ENCODE results near the gene AZU1. TPM values are rescaled to one million over a fixed set of nuclear protein-coding genes. Genes with fewer than 3 reads are reported as not detected.

AZU1 gene
- total and polyA plus RNA-seq, 2 experiments from 2014 or later, result not detected

- DNase-seq, result no peak
- no peaks in the 10 kb centered on the region for H3K9me3 ChIP-seq (ENCODE audit: low read depth)
- WGBS, 2 experiments (ENCODE audit: low coverage in 1 of 2, low lambda C conversion rate in 2 of 2, missing lambda C conversion rate in 2 of 2), result 72 to 83% methylated on average over 33 to 39 of the region's 39 CpGs
- H3K4me2 ChIP-seq (ENCODE audit: unreplicated experiment), result peak overlapping the region; percentile 84
- peaks cover 19% of the 10 kb centered on the region; the same call in 1 of the 2 replicates for H4K20me1 ChIP-seq (ENCODE audit: insufficient read depth)
- peaks cover 31% of the 10 kb centered on the region for H3K79me2 ChIP-seq (ENCODE audit: insufficient read depth)
- H3K4me3 ChIP-seq, result peak overlapping the region; percentile 78
- H3F3A ChIP-seq (ENCODE audit: insufficient read depth), result peaks cover 8% of the 10 kb centered on the region
- 0 out of 2 replicates have a peak, but pooled peaks cover 10% of the 10 kb centered on the region for H3K36me3 ChIP-seq (ENCODE audit: low read depth)
- in situ Hi-C loops (cut with MboI), result no loop called here
- peaks cover 18% of the 10 kb centered on the region for H3K4me1 ChIP-seq (ENCODE audit: insufficient read depth)
- peak overlapping the region; percentile 86 for H2AFZ ChIP-seq
- no peak overlapping the region; the same call in 1 of the 2 replicates for H3K27ac ChIP-seq
- TF ChIP-seq EZH2 (IDR thresholded peaks at IDR 0.05; ENCODE audit: insufficient read depth, poor library complexity, severe bottlenecking) (no peak), EZH2phosphoT487 (IDR thresholded peaks at IDR 0.05; ENCODE audit: insufficient read depth, low read depth) (no peak)
- no peaks in the 10 kb centered on the region for H3K27me3 ChIP-seq (replicated peaks; ENCODE audit: insufficient read depth)
- H3K9ac ChIP-seq, result peak overlapping the region; percentile 86
- H3K9me2 ChIP-seq (ENCODE audit: insufficient read depth), result no peaks in the 10 kb centered on the region
Measured at GRCh38 chr19:795691-796581, 31.7 kb upstream of the AZU1 start.

DNA sequence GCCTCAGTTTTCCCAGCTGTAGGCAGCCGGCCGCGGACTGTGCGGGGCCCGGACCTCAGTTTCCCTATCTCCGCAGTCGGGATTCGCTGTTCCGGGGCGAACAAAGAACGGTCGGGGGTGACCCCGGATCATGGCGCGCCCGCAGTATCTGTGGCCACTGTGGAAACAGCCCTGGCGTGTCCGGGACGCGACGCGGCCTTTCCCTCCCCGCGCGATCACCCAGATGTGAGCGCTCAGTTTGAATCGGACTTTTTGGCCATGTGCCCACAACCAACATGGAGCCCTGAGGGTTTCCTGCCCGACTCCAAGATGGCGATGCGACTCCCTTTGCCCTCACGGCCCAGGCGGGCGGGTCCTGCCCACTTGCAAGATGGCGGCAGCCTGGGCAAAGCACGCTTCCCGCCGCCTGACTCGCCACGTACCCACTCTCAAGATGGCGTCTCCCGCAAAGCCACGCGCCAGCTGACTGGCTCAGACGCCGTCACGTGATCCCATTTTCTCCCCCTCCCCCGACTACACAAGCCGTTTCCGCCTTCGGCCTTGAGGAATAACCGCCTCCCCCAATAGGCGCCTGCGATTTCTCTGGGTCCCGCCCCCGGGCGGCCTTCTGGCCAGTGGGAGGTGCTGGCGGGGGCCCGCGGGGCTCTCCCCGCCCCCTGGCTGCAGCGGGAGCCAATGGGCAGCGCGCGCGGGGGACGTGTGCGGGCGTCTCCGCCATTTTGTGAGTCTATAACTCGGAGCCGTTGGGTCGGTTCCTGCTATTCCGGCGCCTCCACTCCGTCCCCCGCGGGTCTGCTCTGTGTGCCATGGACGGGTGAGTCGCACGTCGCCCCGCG, 30.7 kb upstream of the AZU1 start, which contains the start of gene PTBP1:
Gene PTBP1 (plus strand): TSS at position 761 of the 836 bp plus-strand sequence. CDS start 46 bp downstream, at position 807.
- Histone ChIP-seq H3F3A (ENCODE audit: insufficient read depth) (peaks cover 8% of the 10 kb centered on the region), H3K27me3 (replicated peaks; ENCODE audit: insufficient read depth) (no peaks in the 10 kb centered on the region), H3K4me1 (ENCODE audit: insufficient read depth) (peaks cover 28% of the 10 kb centered on the region), H3K9me3 (ENCODE audit: low read depth) (no peaks in the 10 kb centered on the region), H3K36me3 (ENCODE audit: low read depth) (0 out of 2 replicates have a peak, but pooled peaks cover 10% of the 10 kb centered on the region), H3K4me2 (ENCODE audit: unreplicated experiment) (peak within 1 kb of the TSS; percentile 98), H3K4me3 (peak within 1 kb of the TSS; percentile 86), H2AFZ (peak within 1 kb of the TSS; percentile 86), H3K27ac (peak within 1 kb of the TSS; percentile 93), H4K20me1 (ENCODE audit: insufficient read depth) (peaks cover 29% of the 10 kb centered on the region), H3K79me2 (ENCODE audit: insufficient read depth) (peaks cover 41% of the 10 kb centered on the region), H3K9ac (peak within 1 kb of the TSS; percentile 94), H3K9me2 (ENCODE audit: insufficient read depth) (no peaks in the 10 kb centered on the region)
- in situ Hi-C loops (cut with MboI), result no loop called here
- 1% methylated on average over 63 to 68 of the region's 83 CpGs for WGBS, 2 experiments (ENCODE audit: low coverage in 1 of 2, low lambda C conversion rate in 2 of 2, missing lambda C conversion rate in 2 of 2)
- peak; percentile 100 for DNase-seq
- TF ChIP-seq EZH2phosphoT487 (IDR thresholded peaks at IDR 0.05; ENCODE audit: insufficient read depth, low read depth) (no peak), EZH2 (IDR thresholded peaks at IDR 0.05; ENCODE audit: insufficient read depth, poor library complexity, severe bottlenecking) (no peak)

GRCh38 chr19:797528-798414, 29.9 kb upstream of the AZU1 start:
- in situ Hi-C loops (cut with MboI), result no loop called here
- H3K4me1 ChIP-seq (ENCODE audit: insufficient read depth), result peaks cover 32% of the 10 kb centered on the region
- H3K27me3 ChIP-seq (replicated peaks; ENCODE audit: insufficient read depth), result no peaks in the 10 kb centered on the region
- peak overlapping the region; percentile 98 for H3K4me2 ChIP-seq (ENCODE audit: unreplicated experiment)
- TF ChIP-seq EZH2 (IDR thresholded peaks at IDR 0.05; ENCODE audit: insufficient read depth, poor library complexity, severe bottlenecking) (no peak), EZH2phosphoT487 (IDR thresholded peaks at IDR 0.05; ENCODE audit: insufficient read depth, low read depth) (no peak)
- peaks cover 8% of the 10 kb centered on the region for H3F3A ChIP-seq (ENCODE audit: insufficient read depth)
- H3K27ac ChIP-seq, result peak overlapping the region; percentile 93
- no peak overlapping the region for H2AFZ ChIP-seq
- peaks cover 30% of the 10 kb centered on the region for H4K20me1 ChIP-seq (ENCODE audit: insufficient read depth)
- H3K4me3 ChIP-seq, result peak overlapping the region; percentile 86
- peaks cover 49% of the 10 kb centered on the region for H3K79me2 ChIP-seq (ENCODE audit: insufficient read depth)
- WGBS, 2 experiments (ENCODE audit: low coverage in 1 of 2, low lambda C conversion rate in 2 of 2, missing lambda C conversion rate in 2 of 2), result 2 to 3% methylated on average over 22 to 66 of the region's 129 CpGs
- no peaks in the 10 kb centered on the region for H3K9me2 ChIP-seq (ENCODE audit: insufficient read depth)
- H3K36me3 ChIP-seq (ENCODE audit: low read depth), result 0 out of 2 replicates have a peak, but pooled peaks cover 10% of the 10 kb centered on the region
- peak; percentile 96 for DNase-seq
- H3K9me3 ChIP-seq (ENCODE audit: low read depth), result no peaks in the 10 kb centered on the region
- peak overlapping the region; percentile 94 for H3K9ac ChIP-seq
